Hematopoietic multipotent progenitor cell treated with erythropoietin and hydrocortisone succinate and interleukin-3 and kit ligand, for 6 days (in vitro differentiated cells): ENCODE data around the gene ITPR1.
A peak's percentile ranks its signal among the peaks of the same experiment; 100 is the strongest.

Experiments used
- DNase-seq: peaks from one replicate; pipeline ENCODE4 v3.0.0-alpha.2; 2015

Gene ITPR1

GRCh38 chr3:4492208-4493013 is 737 bp upstream of the ITPR1 start:
- DNase-seq, result peak; percentile 66

- peak; percentile 33 for DNase-seq
Observed at GRCh38 chr3:4493941-4494894, 1.1 kb downstream of the ITPR1 start.

GRCh38 chr3:4494895-4495264 is 1.7 kb downstream of the ITPR1 start:
- no peak for DNase-seq

- DNase-seq, result peak; percentile 67
Observed at GRCh38 chr3:4495294-4496086, 2.3 kb downstream of the ITPR1 start.

- DNase-seq, result no peak
Observed at GRCh38 chr3:4496087-4496452, 2.9 kb downstream of the ITPR1 start.

- DNase-seq, result no peak
Observed at GRCh38 chr3:4497005-4497692, 4.0 kb downstream of the ITPR1 start.

- no peak for DNase-seq
Observed at GRCh38 chr3:4497843-4498324, 4.7 kb downstream of the ITPR1 start.

- DNase-seq, result no peak
Observed at GRCh38 chr3:4498446-4498845, 5.3 kb downstream of the ITPR1 start.

- DNase-seq, result no peak
Observed at GRCh38 chr3:4501437-4501836, 8.3 kb downstream of the ITPR1 start.

GRCh38 chr3:4501927-4502326 is 8.8 kb downstream of the ITPR1 start:
- no peak for DNase-seq

GRCh38 chr3:4503050-4503449 is 9.9 kb downstream of the ITPR1 start:
- DNase-seq, result no peak

GRCh38 chr3:4504340-4505261 is 11.5 kb downstream of the ITPR1 start:
- peak; percentile 87 for DNase-seq

GRCh38 chr3:4505688-4506558 is 12.8 kb downstream of the ITPR1 start:
- peak; percentile 67 for DNase-seq

GRCh38 chr3:4506559-4507023 is 13.4 kb downstream of the ITPR1 start:
- DNase-seq, result no peak

- DNase-seq, result peak; percentile 56
Observed at GRCh38 chr3:4507024-4507596, 14.0 kb downstream of the ITPR1 start.

- peak; percentile 33 for DNase-seq
Observed at GRCh38 chr3:4508048-4508981, 15.2 kb downstream of the ITPR1 start.

- no peak for DNase-seq
Observed at GRCh38 chr3:4509043-4509442, 15.9 kb downstream of the ITPR1 start.

- no peak for DNase-seq
Observed at GRCh38 chr3:4509983-4510755, 17.0 kb downstream of the ITPR1 start.
